ENCODE data around the gene TEX19.

GRCh38 chr17:82383411-82383810, 24.4 kb downstream of the TEX19 start:
- TF ChIP-seq CTCF (conservative IDR thresholded peaks at IDR 0.05) (no peak), EZH2 (IDR thresholded peaks at IDR 0.05; ENCODE audit: low read depth) (no peak)
